ENCODE measurements around the gene PDS5A.
"Not testable (repeated sequence)": the region's sequence is repeated elsewhere in the genome, so short reads cannot be mapped to it uniquely, and the experiment has no call there.

Gene PDS5A

GRCh38 chr4:39838431-39838830 lies 139.3 kb downstream of the PDS5A start:
- not testable (repeated sequence) for DNase-seq (ENCODE audit: low spot score)

GRCh38 chr4:39834269-39834668 lies 143.4 kb downstream of the PDS5A start:
- no peak for DNase-seq (ENCODE audit: low spot score)

- DNase-seq (ENCODE audit: low spot score), result no peak
Measured at GRCh38 chr4:39825741-39826231, 151.9 kb downstream of the PDS5A start.

- DNase-seq (ENCODE audit: low spot score), result no peak
Measured at GRCh38 chr4:39825090-39825489, 152.6 kb downstream of the PDS5A start.

- DNase-seq (ENCODE audit: low spot score), result no peak
Measured at GRCh38 chr4:39823191-39823590, 154.5 kb downstream of the PDS5A start.

GRCh38 chr4:39822662-39823061 lies 155.0 kb downstream of the PDS5A start:
- DNase-seq (ENCODE audit: low spot score), result no peak

- no peak for DNase-seq (ENCODE audit: low spot score)
Measured at GRCh38 chr4:39821951-39822350, 155.8 kb downstream of the PDS5A start.

- no peak for DNase-seq (ENCODE audit: low spot score)
Measured at GRCh38 chr4:39820186-39820585, 157.5 kb downstream of the PDS5A start.

GRCh38 chr4:39818646-39819045 lies 159.1 kb downstream of the PDS5A start:
- no peak for DNase-seq (ENCODE audit: low spot score)

- peak; percentile 16 for DNase-seq (ENCODE audit: low spot score)
Measured at GRCh38 chr4:39814403-39815185, 163.1 kb downstream of the PDS5A start.

- not testable (repeated sequence) for DNase-seq (ENCODE audit: low spot score)
Measured at GRCh38 chr4:39813761-39814160, 163.9 kb downstream of the PDS5A start.

GRCh38 chr4:39813033-39813432 lies 164.7 kb downstream of the PDS5A start:
- DNase-seq (ENCODE audit: low spot score), result not testable (repeated sequence)

- DNase-seq (ENCODE audit: low spot score), result no peak
Measured at GRCh38 chr4:39812500-39812899, 165.2 kb downstream of the PDS5A start.

- DNase-seq (ENCODE audit: low spot score), result no peak
Measured at GRCh38 chr4:39808231-39808749, 169.4 kb downstream of the PDS5A start.

GRCh38 chr4:39802005-39802404 lies 175.7 kb downstream of the PDS5A start:
- DNase-seq (ENCODE audit: low spot score), result no peak

- DNase-seq (ENCODE audit: low spot score), result not testable (repeated sequence)
Measured at GRCh38 chr4:39792976-39793375, 184.7 kb downstream of the PDS5A start.

GRCh38 chr4:39792529-39792928 lies 185.2 kb downstream of the PDS5A start:
- no peak for DNase-seq (ENCODE audit: low spot score)

GRCh38 chr4:39792128-39792527 lies 185.6 kb downstream of the PDS5A start:
- DNase-seq (ENCODE audit: low spot score), result no peak

- DNase-seq (ENCODE audit: low spot score), result no peak
Measured at GRCh38 chr4:39786838-39787237, 190.9 kb downstream of the PDS5A start.

GRCh38 chr4:39785083-39785482 lies 192.6 kb downstream of the PDS5A start:
- DNase-seq (ENCODE audit: low spot score), result no peak

GRCh38 chr4:39781988-39782387 lies 195.7 kb downstream of the PDS5A start:
- not testable (repeated sequence) for DNase-seq (ENCODE audit: low spot score)

Data from germinal center (tissue), 1 donor.